ENCODE results near the gene TANGO6.

The TANGO6 gene

GRCh38 chr16:68866933-68867332 lies 23.6 kb downstream of the TANGO6 start:
- DNase-seq (ENCODE audit: low read depth, low spot score): no peak

GRCh38 chr16:68869492-68870088 lies 26.3 kb downstream of the TANGO6 start:
- DNase-seq (ENCODE audit: low read depth, low spot score): no peak

- DNase-seq (ENCODE audit: low read depth, low spot score): no peak
Measured at GRCh38 chr16:68873635-68874471, 30.5 kb downstream of the TANGO6 start.

- no peak for DNase-seq (ENCODE audit: low read depth, low spot score)
Measured at GRCh38 chr16:68875871-68876270, 32.5 kb downstream of the TANGO6 start.

GRCh38 chr16:68883685-68884084 lies 40.4 kb downstream of the TANGO6 start:
- no peak for DNase-seq (ENCODE audit: low read depth, low spot score)

- DNase-seq (ENCODE audit: low read depth, low spot score): peak; percentile 50
Measured at GRCh38 chr16:68884401-68884800, 41.1 kb downstream of the TANGO6 start.

GRCh38 chr16:68884861-68885720 lies 41.8 kb downstream of the TANGO6 start:
- peak; percentile 31 for DNase-seq (ENCODE audit: low read depth, low spot score)

- DNase-seq (ENCODE audit: low read depth, low spot score): no peak
Measured at GRCh38 chr16:68887107-68887506, 43.8 kb downstream of the TANGO6 start.

- DNase-seq (ENCODE audit: low read depth, low spot score): no peak
Measured at GRCh38 chr16:68889508-68890150, 46.3 kb downstream of the TANGO6 start.

- no peak for DNase-seq (ENCODE audit: low read depth, low spot score)
Measured at GRCh38 chr16:68892214-68892613, 48.9 kb downstream of the TANGO6 start.

- DNase-seq (ENCODE audit: low read depth, low spot score): no peak
Measured at GRCh38 chr16:68892898-68893297, 49.6 kb downstream of the TANGO6 start.

- peak; percentile 71 for DNase-seq (ENCODE audit: low read depth, low spot score)
Measured at GRCh38 chr16:68893710-68894705, 50.7 kb downstream of the TANGO6 start.

GRCh38 chr16:68894714-68895113 lies 51.4 kb downstream of the TANGO6 start:
- DNase-seq (ENCODE audit: low read depth, low spot score): no peak

- no peak for DNase-seq (ENCODE audit: low read depth, low spot score)
Measured at GRCh38 chr16:68898026-68898425, 54.7 kb downstream of the TANGO6 start.

- DNase-seq (ENCODE audit: low read depth, low spot score): no peak
Measured at GRCh38 chr16:68900009-68900408, 56.7 kb downstream of the TANGO6 start.

GRCh38 chr16:68902003-68902968 lies 59.0 kb downstream of the TANGO6 start:
- DNase-seq (ENCODE audit: low read depth, low spot score): peak; percentile 86

GRCh38 chr16:68902969-68903345 lies 59.6 kb downstream of the TANGO6 start:
- no peak for DNase-seq (ENCODE audit: low read depth, low spot score)

- DNase-seq (ENCODE audit: low read depth, low spot score): no peak
Measured at GRCh38 chr16:68907297-68907696, 64.0 kb downstream of the TANGO6 start.

- DNase-seq (ENCODE audit: low read depth, low spot score): no peak
Measured at GRCh38 chr16:68907781-68908181, 64.5 kb downstream of the TANGO6 start.
